Lower leg skin (tissue), 4 donors: ENCODE results near the gene CLIC4. TPM values are rescaled to one million over a fixed set of nuclear protein-coding genes. Genes with fewer than 3 reads are reported as not detected.
A peak's percentile ranks its signal among the peaks of the same experiment; 100 is the strongest.

Source experiments
- DNase-seq, 2 donors: peaks; one replicate each; pipeline ENCODE4 v3.0.0-alpha.2; 2019; ENCODE audit warnings: low spot score in 2 of 2
- H3K4me3 ChIP-seq: fragments of 200-600 bp; sonication (generic); 2 replicates; pipeline ENCODE4 v1.5.1; 2017; ENCODE audit warnings: mild to moderate bottlenecking, low read depth; ENCODE audit not compliant: poor library complexity, severe bottlenecking
- CTCF ChIP-seq, 3 donors: fragments of 450-650 bp; IDR thresholded peaks; one replicate each; pipeline ENCODE4 v1.5.1; 2016; ENCODE audit warnings: antibody characterized with exemption in 3 of 3, mild to moderate bottlenecking in 3 of 3, moderate library complexity in 2 of 3
- POLR2A ChIP-seq, 2 donors: fragments of 450-650 bp; IDR thresholded peaks; one replicate each; pipeline ENCODE4 v1.6.1; 2016 to 2017; ENCODE audit warnings: antibody characterized with exemption in 2 of 2, mild to moderate bottlenecking in 1 of 2, moderate library complexity in 1 of 2
- WGBS, 2 donors: methylation state at CpG; one replicate each; pipeline ENCODE4 v1.1.5; 2018; 5-methylcytosine and 5-hydroxymethylcytosine counted together
- intact Hi-C: fragments of 100-400 bp; cut with DNase I; formaldehyde crosslinking; loops from one replicate; pipeline ENCODE4 v1.15.0; 2023; ENCODE audit warnings: low total_unique reads
- total RNA-seq, 4 donors: library from RNA; depleted of rRNA; stranded (reverse); fragments of >200 nt; gene quantifications; one replicate each; pipeline ENCODE4 v1.1.0, GENCODE V29; 2016

The CLIC4 gene
- total RNA-seq, 4 donors from 2014 or later: 32.0 to 97.3 (median 60.7) TPM

- intact Hi-C loops: no loop called here
- WGBS, 2 donors: 63 to 65% methylated on average over 20 of the region's 20 CpGs
- TF ChIP-seq POLR2A (IDR thresholded peaks at IDR 0.05) (no peak), CTCF (IDR thresholded peaks at IDR 0.05) (no peak)
- peak in 1 of 2 donors; percentile 82 for DNase-seq
- no peak overlapping the region for H3K4me3 ChIP-seq
Measured at GRCh38 chr1:24870551-24871195, 125.4 kb downstream of the CLIC4 start.

GRCh38 chr1:24871306-24871901 lies 126.2 kb downstream of the CLIC4 start:
- intact Hi-C loops: no loop called here
- DNase-seq: peak in 1 of 2 donors; percentile 71
- TF ChIP-seq POLR2A (IDR thresholded peaks at IDR 0.05): no peak
- no peak for TF ChIP-seq CTCF (IDR thresholded peaks at IDR 0.05)
- WGBS, 2 donors: 79 to 91% methylated on average over 11 of the region's 11 CpGs
- H3K4me3 ChIP-seq: no peak overlapping the region

GRCh38 chr1:24872061-24872850 lies 127.0 kb downstream of the CLIC4 start:
- TF ChIP-seq CTCF (IDR thresholded peaks at IDR 0.05) (no peak), POLR2A (IDR thresholded peaks at IDR 0.05) (no peak)
- no peak overlapping the region for H3K4me3 ChIP-seq
- DNase-seq: peak in 1 of 2 donors; percentile 81
- intact Hi-C loops: no loop called here
- WGBS, 2 donors: 78 to 80% methylated on average over 15 to 19 of the region's 19 CpGs

GRCh38 chr1:24873148-24873547 lies 127.9 kb downstream of the CLIC4 start:
- intact Hi-C loops: no loop called here
- 83 to 86% methylated on average over 1 of the region's 1 CpG for WGBS, 2 donors
- H3K4me3 ChIP-seq: no peak overlapping the region
- DNase-seq: no peak
- TF ChIP-seq POLR2A (IDR thresholded peaks at IDR 0.05): no peak
- TF ChIP-seq CTCF (IDR thresholded peaks at IDR 0.05): no peak

- WGBS, 2 donors: 75 to 88% methylated on average over 7 of the region's 7 CpGs
- H3K4me3 ChIP-seq: no peak overlapping the region
- no peak for DNase-seq
- TF ChIP-seq CTCF (IDR thresholded peaks at IDR 0.05): no peak
- no peak for TF ChIP-seq POLR2A (IDR thresholded peaks at IDR 0.05)
- intact Hi-C loops: no loop called here
Measured at GRCh38 chr1:24874056-24874455, 128.8 kb downstream of the CLIC4 start.
